ENCODE data around the gene B9D1.

DNA sequence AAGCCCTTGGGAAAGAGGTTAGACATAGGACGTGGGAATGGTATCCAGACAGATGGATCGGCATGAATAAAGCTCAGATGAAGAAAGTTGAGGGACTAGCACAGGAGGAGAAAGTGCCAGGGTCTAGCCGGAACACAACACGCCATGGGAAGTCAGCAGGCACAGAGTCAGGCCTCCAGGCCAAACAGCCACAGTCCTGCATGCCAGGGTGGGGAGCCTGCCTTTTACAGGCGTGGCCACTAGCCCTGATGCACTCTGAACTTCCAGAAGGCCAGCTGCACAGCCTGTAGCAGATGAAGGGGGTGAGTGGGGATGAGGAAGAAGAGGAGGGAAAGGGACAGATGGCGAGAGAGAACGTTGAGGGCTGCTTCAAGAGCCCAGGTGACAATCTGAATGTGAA, 5.2 kb downstream of the B9D1 start:
- TF ChIP-seq, protein P1, sequence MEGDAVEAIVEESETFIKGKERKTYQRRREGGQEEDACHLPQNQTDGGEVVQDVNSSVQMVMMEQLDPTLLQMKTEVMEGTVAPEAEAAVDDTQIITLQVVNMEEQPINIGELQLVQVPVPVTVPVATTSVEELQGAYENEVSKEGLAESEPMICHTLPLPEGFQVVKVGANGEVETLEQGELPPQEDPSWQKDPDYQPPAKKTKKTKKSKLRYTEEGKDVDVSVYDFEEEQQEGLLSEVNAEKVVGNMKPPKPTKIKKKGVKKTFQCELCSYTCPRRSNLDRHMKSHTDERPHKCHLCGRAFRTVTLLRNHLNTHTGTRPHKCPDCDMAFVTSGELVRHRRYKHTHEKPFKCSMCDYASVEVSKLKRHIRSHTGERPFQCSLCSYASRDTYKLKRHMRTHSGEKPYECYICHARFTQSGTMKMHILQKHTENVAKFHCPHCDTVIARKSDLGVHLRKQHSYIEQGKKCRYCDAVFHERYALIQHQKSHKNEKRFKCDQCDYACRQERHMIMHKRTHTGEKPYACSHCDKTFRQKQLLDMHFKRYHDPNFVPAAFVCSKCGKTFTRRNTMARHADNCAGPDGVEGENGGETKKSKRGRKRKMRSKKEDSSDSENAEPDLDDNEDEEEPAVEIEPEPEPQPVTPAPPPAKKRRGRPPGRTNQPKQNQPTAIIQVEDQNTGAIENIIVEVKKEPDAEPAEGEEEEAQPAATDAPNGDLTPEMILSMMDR (IDR thresholded peaks at IDR 0.05), result no peak
- TF ChIP-seq POLR2A (IDR thresholded peaks at IDR 0.05) (no peak), EP300 (IDR thresholded peaks at IDR 0.05) (no peak), POLR2AphosphoS5 (IDR thresholded peaks at IDR 0.05) (no peak)

All from stomach (tissue), 4 donors.